ENCODE results near the gene HMGN4. TPM values are rescaled to one million over a fixed set of nuclear protein-coding genes. Genes with fewer than 3 reads are reported as not detected.

HMGN4 gene
- total and polyA plus RNA-seq, 9 of the 15 experiments (the other 6 are each of a cell fraction or from before 2014, with no cell fraction given): 35.4 to 134 (median 94.1) TPM

DNA sequence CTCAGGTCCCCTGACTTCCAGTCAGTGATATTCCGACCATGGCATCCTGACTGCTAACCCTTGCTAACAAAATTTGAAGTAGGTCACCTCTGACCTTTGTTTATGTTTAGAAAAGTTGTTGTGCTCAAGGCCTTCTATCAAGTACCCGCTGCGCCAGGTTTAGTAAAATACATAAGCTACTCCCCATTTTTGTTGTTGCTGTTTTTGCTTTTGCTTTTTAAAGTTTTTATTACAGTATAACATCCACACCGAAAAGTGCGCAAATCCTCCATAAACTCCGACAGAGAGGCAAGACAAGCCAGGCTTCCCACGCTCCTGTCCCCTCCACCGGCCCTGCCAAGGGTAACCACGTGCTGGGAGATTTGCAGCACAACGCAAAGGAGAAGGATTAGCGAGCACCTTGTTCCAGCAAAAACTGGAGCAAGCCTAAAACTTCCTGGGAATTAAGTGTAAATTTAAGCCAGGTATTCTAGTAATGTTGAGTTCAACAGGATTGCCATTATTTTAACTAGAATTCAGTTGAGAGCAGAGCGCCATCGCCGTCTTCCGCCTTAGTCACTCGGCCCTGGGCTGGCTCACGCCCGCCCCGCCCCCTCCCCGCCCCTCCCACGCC, 17.8 kb upstream of the HMGN4 start (continued):
- TF ChIP-seq, protein P1, sequence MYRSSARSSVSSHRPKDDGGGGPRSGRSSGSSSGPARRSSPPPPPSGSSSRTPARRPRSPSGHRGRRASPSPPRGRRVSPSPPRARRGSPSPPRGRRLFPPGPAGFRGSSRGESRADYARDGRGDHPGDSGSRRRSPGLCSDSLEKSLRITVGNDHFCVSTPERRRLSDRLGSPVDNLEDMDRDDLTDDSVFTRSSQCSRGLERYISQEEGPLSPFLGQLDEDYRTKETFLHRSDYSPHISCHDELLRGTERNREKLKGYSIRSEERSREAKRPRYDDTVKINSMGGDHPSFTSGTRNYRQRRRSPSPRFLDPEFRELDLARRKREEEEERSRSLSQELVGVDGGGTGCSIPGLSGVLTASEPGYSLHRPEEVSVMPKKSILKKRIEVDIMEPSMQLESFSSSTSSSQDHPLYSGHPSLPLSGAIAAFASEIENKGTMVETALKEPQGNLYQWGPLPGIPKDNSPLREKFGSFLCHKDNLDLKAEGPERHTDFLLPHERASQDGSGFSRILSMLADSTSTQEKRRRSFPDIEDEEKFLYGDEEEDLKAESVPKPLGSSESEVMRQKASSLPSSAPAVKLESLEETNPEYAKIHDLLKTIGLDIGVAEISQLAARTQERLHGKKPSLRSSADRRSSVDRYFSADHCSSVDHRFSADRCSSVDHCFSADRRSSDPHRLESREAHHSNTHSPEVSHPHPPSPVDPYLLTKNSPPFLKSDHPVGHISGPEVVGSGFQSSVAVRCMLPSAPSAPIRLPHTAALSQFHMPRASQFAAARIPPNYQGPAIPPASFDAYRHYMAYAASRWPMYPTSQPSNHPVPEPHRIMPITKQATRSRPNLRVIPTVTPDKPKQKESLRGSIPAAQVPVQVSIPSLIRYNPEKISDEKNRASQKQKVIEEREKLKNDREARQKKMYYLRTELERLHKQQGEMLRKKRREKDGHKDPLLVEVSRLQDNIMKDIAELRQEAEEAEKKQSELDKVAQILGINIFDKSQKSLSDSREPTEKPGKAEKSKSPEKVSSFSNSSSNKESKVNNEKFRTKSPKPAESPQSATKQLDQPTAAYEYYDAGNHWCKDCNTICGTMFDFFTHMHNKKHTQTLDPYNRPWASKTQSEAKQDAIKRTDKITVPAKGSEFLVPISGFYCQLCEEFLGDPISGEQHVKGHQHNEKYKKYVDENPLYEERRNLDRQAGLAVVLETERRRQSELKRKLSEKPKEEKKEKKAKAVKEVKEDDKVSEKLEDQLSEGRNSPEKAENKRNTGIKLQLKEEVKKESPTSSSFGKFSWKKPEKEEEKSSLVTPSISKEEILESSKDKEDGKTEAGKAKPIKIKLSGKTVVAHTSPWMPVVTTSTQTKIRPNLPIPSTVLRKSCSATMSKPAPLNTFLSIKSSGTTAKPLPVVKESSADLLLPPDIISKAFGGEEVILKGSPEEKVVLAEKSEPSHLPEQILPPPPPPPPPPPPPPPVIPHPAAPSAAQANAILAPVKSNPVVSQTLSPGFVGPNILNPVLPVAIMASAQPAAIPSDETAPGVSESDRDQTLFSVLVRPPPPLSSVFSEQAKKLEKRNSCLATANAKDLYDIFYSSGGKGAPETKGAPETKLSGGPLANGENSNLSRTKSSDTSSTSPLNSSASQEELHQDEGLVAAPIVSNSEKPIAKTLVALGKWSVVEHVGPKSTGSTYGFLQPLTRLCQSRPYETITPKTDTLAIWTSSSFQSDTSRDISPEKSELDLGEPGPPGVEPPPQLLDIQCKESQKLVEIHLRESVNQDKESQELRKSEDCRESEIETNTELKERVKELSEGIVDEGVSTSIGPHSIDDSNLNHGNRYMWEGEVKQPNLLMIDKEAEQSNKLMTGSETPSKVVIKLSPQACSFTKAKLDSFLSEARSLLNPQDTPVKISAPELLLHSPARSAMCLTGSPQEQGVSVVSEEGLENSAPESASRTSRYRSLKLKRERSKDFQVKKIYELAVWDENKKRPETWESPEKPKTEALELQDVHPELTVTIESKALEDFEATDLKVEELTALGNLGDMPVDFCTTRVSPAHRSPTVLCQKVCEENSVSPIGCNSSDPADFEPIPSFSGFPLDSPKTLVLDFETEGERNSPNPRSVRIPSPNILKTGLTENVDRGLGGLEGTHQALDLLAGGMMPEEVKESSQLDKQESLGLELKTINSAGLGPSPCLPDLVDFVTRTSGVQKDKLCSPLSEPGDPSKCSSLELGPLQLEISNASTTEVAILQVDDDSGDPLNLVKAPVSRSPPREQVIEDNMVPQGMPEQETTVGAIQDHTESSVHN (IDR thresholded peaks at IDR 0.05; ENCODE audit: borderline replicate concordance in 1 of 2, low read depth in 1 of 2): 0 out of 4 replicates have a peak, but pooled peaks of 1 of the 2 experiments have one; percentile 35
- TF ChIP-seq MBD2 (IDR thresholded peaks at IDR 0.05; ENCODE audit: borderline replicate concordance, low read depth) (peak; percentile 13; the same call in 1 of the 2 replicates), DNMT1 (IDR thresholded peaks at IDR 0.05) (no peak), ZNF431 (CRISPR knock-in tag; IDR thresholded peaks at IDR 0.05) (peak; percentile 67; the same call in 1 of the 2 replicates), PHB (CRISPR knock-in tag; IDR thresholded peaks at IDR 0.05) (no peak), EP400 (IDR thresholded peaks at IDR 0.05) (peak; percentile 93), SIRT6 (IDR thresholded peaks at IDR 0.05; ENCODE audit: low read depth, low read length) (no peak), BRD4 (IDR thresholded peaks at IDR 0.05) (peak; percentile 36; the same call in 1 of the 2 replicates)
- TF ChIP-seq, protein P2, sequence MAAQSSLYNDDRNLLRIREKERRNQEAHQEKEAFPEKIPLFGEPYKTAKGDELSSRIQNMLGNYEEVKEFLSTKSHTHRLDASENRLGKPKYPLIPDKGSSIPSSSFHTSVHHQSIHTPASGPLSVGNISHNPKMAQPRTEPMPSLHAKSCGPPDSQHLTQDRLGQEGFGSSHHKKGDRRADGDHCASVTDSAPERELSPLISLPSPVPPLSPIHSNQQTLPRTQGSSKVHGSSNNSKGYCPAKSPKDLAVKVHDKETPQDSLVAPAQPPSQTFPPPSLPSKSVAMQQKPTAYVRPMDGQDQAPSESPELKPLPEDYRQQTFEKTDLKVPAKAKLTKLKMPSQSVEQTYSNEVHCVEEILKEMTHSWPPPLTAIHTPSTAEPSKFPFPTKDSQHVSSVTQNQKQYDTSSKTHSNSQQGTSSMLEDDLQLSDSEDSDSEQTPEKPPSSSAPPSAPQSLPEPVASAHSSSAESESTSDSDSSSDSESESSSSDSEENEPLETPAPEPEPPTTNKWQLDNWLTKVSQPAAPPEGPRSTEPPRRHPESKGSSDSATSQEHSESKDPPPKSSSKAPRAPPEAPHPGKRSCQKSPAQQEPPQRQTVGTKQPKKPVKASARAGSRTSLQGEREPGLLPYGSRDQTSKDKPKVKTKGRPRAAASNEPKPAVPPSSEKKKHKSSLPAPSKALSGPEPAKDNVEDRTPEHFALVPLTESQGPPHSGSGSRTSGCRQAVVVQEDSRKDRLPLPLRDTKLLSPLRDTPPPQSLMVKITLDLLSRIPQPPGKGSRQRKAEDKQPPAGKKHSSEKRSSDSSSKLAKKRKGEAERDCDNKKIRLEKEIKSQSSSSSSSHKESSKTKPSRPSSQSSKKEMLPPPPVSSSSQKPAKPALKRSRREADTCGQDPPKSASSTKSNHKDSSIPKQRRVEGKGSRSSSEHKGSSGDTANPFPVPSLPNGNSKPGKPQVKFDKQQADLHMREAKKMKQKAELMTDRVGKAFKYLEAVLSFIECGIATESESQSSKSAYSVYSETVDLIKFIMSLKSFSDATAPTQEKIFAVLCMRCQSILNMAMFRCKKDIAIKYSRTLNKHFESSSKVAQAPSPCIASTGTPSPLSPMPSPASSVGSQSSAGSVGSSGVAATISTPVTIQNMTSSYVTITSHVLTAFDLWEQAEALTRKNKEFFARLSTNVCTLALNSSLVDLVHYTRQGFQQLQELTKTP (IDR thresholded peaks at IDR 0.05; ENCODE audit: low read depth in 1 of 2, partially characterized antibody in 2 of 2): no peak
- TF ChIP-seq, protein P3, sequence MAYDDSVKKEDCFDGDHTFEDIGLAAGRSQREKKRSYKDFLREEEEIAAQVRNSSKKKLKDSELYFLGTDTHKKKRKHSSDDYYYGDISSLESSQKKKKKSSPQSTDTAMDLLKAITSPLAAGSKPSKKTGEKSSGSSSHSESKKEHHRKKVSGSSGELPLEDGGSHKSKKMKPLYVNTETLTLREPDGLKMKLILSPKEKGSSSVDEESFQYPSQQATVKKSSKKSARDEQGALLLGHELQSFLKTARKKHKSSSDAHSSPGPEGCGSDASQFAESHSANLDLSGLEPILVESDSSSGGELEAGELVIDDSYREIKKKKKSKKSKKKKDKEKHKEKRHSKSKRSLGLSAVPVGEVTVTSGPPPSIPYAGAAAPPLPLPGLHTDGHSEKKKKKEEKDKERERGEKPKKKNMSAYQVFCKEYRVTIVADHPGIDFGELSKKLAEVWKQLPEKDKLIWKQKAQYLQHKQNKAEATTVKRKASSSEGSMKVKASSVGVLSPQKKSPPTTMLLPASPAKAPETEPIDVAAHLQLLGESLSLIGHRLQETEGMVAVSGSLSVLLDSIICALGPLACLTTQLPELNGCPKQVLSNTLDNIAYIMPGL (CRISPR knock-in tag; IDR thresholded peaks at IDR 0.05): peak; percentile 28; the same call in 1 of the 2 replicates
- TF ChIP-seq, protein P4, sequence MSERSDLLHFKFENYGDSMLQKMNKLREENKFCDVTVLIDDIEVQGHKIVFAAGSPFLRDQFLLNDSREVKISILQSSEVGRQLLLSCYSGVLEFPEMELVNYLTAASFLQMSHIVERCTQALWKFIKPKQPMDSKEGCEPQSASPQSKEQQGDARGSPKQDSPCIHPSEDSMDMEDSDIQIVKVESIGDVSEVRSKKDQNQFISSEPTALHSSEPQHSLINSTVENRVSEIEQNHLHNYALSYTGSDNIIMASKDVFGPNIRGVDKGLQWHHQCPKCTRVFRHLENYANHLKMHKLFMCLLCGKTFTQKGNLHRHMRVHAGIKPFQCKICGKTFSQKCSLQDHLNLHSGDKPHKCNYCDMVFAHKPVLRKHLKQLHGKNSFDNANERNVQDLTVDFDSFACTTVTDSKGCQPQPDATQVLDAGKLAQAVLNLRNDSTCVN (CRISPR knock-in tag; IDR thresholded peaks at IDR 0.05): peak; percentile 86; the same call in 1 of the 2 replicates

Measured in K562 (cell line).